ENCODE data around the gene KCTD15.

Gene KCTD15

GRCh38 chr19:33825556-33825955, 28.9 kb downstream of the KCTD15 start:
- no peak for TF ChIP-seq ZFX (IDR thresholded peaks at IDR 0.05)
- no peak for TF ChIP-seq CTCF (conservative IDR thresholded peaks at IDR 0.05)
- H3K27ac ChIP-seq, result no peak overlapping the region

- no peak overlapping the region for H3K27ac ChIP-seq
- TF ChIP-seq CTCF (conservative IDR thresholded peaks at IDR 0.05) (no peak), ZFX (IDR thresholded peaks at IDR 0.05) (no peak)
Observed at GRCh38 chr19:33826521-33826920, 29.9 kb downstream of the KCTD15 start.

GRCh38 chr19:33828266-33829075, 31.8 kb downstream of the KCTD15 start:
- no peak for TF ChIP-seq ZFX (IDR thresholded peaks at IDR 0.05)
- TF ChIP-seq CTCF (conservative IDR thresholded peaks at IDR 0.05), result no peak
- H3K27ac ChIP-seq, result no peak overlapping the region

GRCh38 chr19:33830264-33830663, 33.6 kb downstream of the KCTD15 start:
- no peak overlapping the region for H3K27ac ChIP-seq
- TF ChIP-seq ZFX (IDR thresholded peaks at IDR 0.05) (no peak), CTCF (conservative IDR thresholded peaks at IDR 0.05) (no peak)

GRCh38 chr19:33831825-33832224, 35.2 kb downstream of the KCTD15 start:
- TF ChIP-seq ZFX (IDR thresholded peaks at IDR 0.05), result no peak
- no peak for TF ChIP-seq CTCF (conservative IDR thresholded peaks at IDR 0.05)
- no peak overlapping the region for H3K27ac ChIP-seq

- TF ChIP-seq ZFX (IDR thresholded peaks at IDR 0.05), result no peak
- H3K27ac ChIP-seq, result no peak overlapping the region
Observed at GRCh38 chr19:33832633-33833032, 36.0 kb downstream of the KCTD15 start.

GRCh38 chr19:33840382-33840781, 43.7 kb downstream of the KCTD15 start:
- TF ChIP-seq ZFX (IDR thresholded peaks at IDR 0.05) (no peak), CTCF (conservative IDR thresholded peaks at IDR 0.05) (no peak)

GRCh38 chr19:33840783-33841182, 44.1 kb downstream of the KCTD15 start:
- H3K27ac ChIP-seq, result no peak overlapping the region
- TF ChIP-seq CTCF (conservative IDR thresholded peaks at IDR 0.05), result no peak
- no peak for TF ChIP-seq ZFX (IDR thresholded peaks at IDR 0.05)

More at GRCh38 chr19:33840382-33840781, 43.7 kb downstream of the KCTD15 start:
- no peak overlapping the region for H3K27ac ChIP-seq

All from C4-2B (cell line).